H1 (cell line): ENCODE measurements around the gene ZBTB37. TPM values are rescaled to one million over a fixed set of nuclear protein-coding genes. Genes with fewer than 3 reads are reported as not detected.

Source experiments
- CTCF ChIA-PET: fragments of 300-600 bp; sonication (Branson Sonifier 250); formaldehyde crosslinking; loops from one replicate; lab custom pipeline; 2021; ENCODE audit not compliant: partially characterized antibody; lab: Charles Lee
- POLR2A ChIA-PET: fragments of 300-600 bp; sonication (Branson Sonifier 250); formaldehyde crosslinking; loops from one replicate; lab custom pipeline; 2021; ENCODE audit warnings: inconsistent platforms; ENCODE audit not compliant: partially characterized antibody; lab: Charles Lee
- DNase-seq, 2 experiments: peaks; one replicate each; pipeline versions ENCODE4 v3.0.0 to v3.0.0-alpha.2; 2010 to 2022; ENCODE audit warnings: low spot score in 2 of 2, low read depth in 1 of 2, mixed read lengths in 1 of 2
- FAIRE-seq: peaks from 2 replicates; lab custom pipeline; 2011; peaks lifted over from hg19 to GRCh38; lab: Jason Lieb, UNC
- H2AFZ ChIP-seq: 2 replicates; pipeline ENCODE4 v1.8.1; 2012; ENCODE audit warnings: low read length, inconsistent platforms
- H2AK5ac ChIP-seq: 2 replicates; pipeline ENCODE4 v1.6.1; 2013; ENCODE audit warnings: low read depth, low read length
- H2BK120ac ChIP-seq: replicated peaks from 2 replicates; pipeline ENCODE3; 2013; ENCODE audit warnings: low read depth, low read length, inconsistent platforms
- H2BK12ac ChIP-seq: 2 replicates; pipeline ENCODE4 v1.6.1; 2013; ENCODE audit warnings: low read depth, low read length
- H2BK15ac ChIP-seq: 2 replicates; pipeline ENCODE4 v1.6.1; 2013; ENCODE audit warnings: low read length
- H2BK20ac ChIP-seq: 2 replicates; pipeline ENCODE4 v1.6.1; 2013; ENCODE audit warnings: low read length
- H2BK5ac ChIP-seq: 2 replicates; pipeline ENCODE4 v1.6.1; 2013; ENCODE audit warnings: low read depth, low read length
- H3K14ac ChIP-seq: 2 replicates; pipeline ENCODE4 v1.6.1; 2013; ENCODE audit warnings: inconsistent platforms; ENCODE audit not compliant: insufficient read length
- H3K18ac ChIP-seq: 2 replicates; pipeline ENCODE4 v1.6.1; 2013; ENCODE audit warnings: low read length; ENCODE audit errors: extremely low read depth
- H3K23ac ChIP-seq: 2 replicates; pipeline ENCODE4 v1.6.1; 2013; ENCODE audit warnings: inconsistent platforms; ENCODE audit not compliant: insufficient read length
- H3K23me2 ChIP-seq: 2 replicates; pipeline ENCODE4 v1.6.1; 2013; ENCODE audit warnings: low read depth, low read length
- H3K27ac ChIP-seq: 2 replicates; pipeline ENCODE4 v1.6.1; 2011; ENCODE audit warnings: low read depth, low read length, inconsistent platforms
- H3K27me3 ChIP-seq, 4 experiments: replicated peaks in 1 of 4; 1 replicate in 1 of 4; 2 replicates in 3 of 4; pipeline versions ENCODE4 v1.6.1 to v1.8.1; 2011 to 2013; ENCODE audit warnings: low read length in 3 of 4, mild to moderate bottlenecking in 3 of 4, inconsistent platforms in 2 of 4, mixed read lengths in 2 of 4, moderate library complexity in 1 of 4; ENCODE audit not compliant: control insufficient read depth in 3 of 4, insufficient read depth in 3 of 4; ENCODE audit errors: extremely low read depth in 1 of 4
- H3K36me3 ChIP-seq, 4 experiments: 2 replicates each; pipeline versions ENCODE4 v1.6.1 to v1.8.1; 2011 to 2013; ENCODE audit warnings: mild to moderate bottlenecking in 4 of 4, low read length in 3 of 4, moderate library complexity in 2 of 4, control low read depth in 1 of 4, inconsistent platforms in 1 of 4; ENCODE audit not compliant: insufficient read depth in 4 of 4, control insufficient read depth in 2 of 4
- H3K4ac ChIP-seq: replicated peaks from 2 replicates; pipeline ENCODE3; 2013; ENCODE audit warnings: low read length, low read depth, mixed read lengths, inconsistent platforms; ENCODE audit not compliant: insufficient read length
- H3K4me1 ChIP-seq, 4 experiments: replicated peaks in 1 of 4; 1 replicate in 1 of 4; 2 replicates in 3 of 4; pipeline versions ENCODE4 v1.6.1 to v1.8.1; 2011 to 2013; ENCODE audit warnings: low read length in 3 of 4, inconsistent platforms in 2 of 4, mixed read lengths in 1 of 4; ENCODE audit not compliant: insufficient read depth in 4 of 4, control insufficient read depth in 3 of 4
- H3K4me2 ChIP-seq, 2 experiments: 2 replicates each; pipeline versions ENCODE4 v1.6.1 to v1.8.1; 2011 to 2013; ENCODE audit warnings: low read depth in 2 of 2, low read length in 2 of 2, control low read depth in 1 of 2, inconsistent platforms in 1 of 2, mild to moderate bottlenecking in 1 of 2; ENCODE audit not compliant: insufficient read depth in 1 of 2
- H3K4me3 ChIP-seq, 4 experiments: fragments of 200-600, 300-600 bp in 1 of 4; sonication (generic), shearing (Covaris generic), sonication (Bioruptor Twin) in 1 of 4; 2 replicates each; pipeline versions ENCODE4 v1.5.1 to v1.8.1; 2011 to 2016; ENCODE audit warnings: low read length in 4 of 4, low read depth in 3 of 4, control low read depth in 2 of 4, inconsistent platforms in 2 of 4, mild to moderate bottlenecking in 2 of 4, mixed read lengths in 1 of 4, moderate library complexity in 1 of 4; ENCODE audit not compliant: insufficient read depth in 2 of 4; ENCODE audit errors: extremely low read depth in 1 of 4
- H3K56ac ChIP-seq: replicated peaks from 2 replicates; pipeline ENCODE3; 2013; ENCODE audit warnings: low read depth, mild to moderate bottlenecking, mixed read lengths, low read length, inconsistent platforms; ENCODE audit not compliant: insufficient read length
- H3K79me1 ChIP-seq: 2 replicates; pipeline ENCODE4 v1.6.1; 2013; ENCODE audit warnings: low read depth, low read length, control low read depth
- H3K79me2 ChIP-seq, 2 experiments: 2 replicates each; pipeline versions ENCODE4 v1.6.1 to v1.8.1; 2012 to 2013; ENCODE audit warnings: low read length in 2 of 2, mild to moderate bottlenecking in 2 of 2, inconsistent platforms in 1 of 2; ENCODE audit not compliant: insufficient read depth in 2 of 2, control insufficient read depth in 1 of 2
- H3K9ac ChIP-seq, 4 experiments: replicated peaks in 1 of 4; 1 replicate in 1 of 4; 2 replicates in 3 of 4; pipeline versions ENCODE4 v1.6.1 to v1.8.1; 2011 to 2013; ENCODE audit warnings: low read depth in 3 of 4, low read length in 3 of 4, control low read depth in 2 of 4, mild to moderate bottlenecking in 2 of 4, moderate library complexity in 2 of 4, inconsistent platforms in 1 of 4; ENCODE audit errors: extremely low read depth in 1 of 4
- H3K9me3 ChIP-seq, 2 experiments: 2 replicates each; pipeline versions ENCODE4 v1.6.1 to v1.8.1; 2012 to 2013; ENCODE audit warnings: mild to moderate bottlenecking in 2 of 2, moderate library complexity in 2 of 2, control low read depth in 1 of 2, inconsistent platforms in 1 of 2, low read depth in 1 of 2, low read length in 1 of 2, mixed read lengths in 1 of 2; ENCODE audit not compliant: insufficient read depth in 2 of 2
- H4K20me1 ChIP-seq, 2 experiments: replicated peaks in 1 of 2; 2 replicates each; pipeline versions ENCODE3 to v1.8.1; 2011 to 2013; ENCODE audit warnings: inconsistent platforms in 2 of 2, low read length in 2 of 2, mild to moderate bottlenecking in 1 of 2; ENCODE audit not compliant: insufficient read depth in 2 of 2, control insufficient read depth in 1 of 2
- H4K5ac ChIP-seq: 2 replicates; pipeline ENCODE4 v1.6.1; 2013; ENCODE audit warnings: low read length, low read depth, mixed read lengths, inconsistent platforms; ENCODE audit not compliant: insufficient read length
- H4K8ac ChIP-seq: 2 replicates; pipeline ENCODE4 v1.8.0; 2013; ENCODE audit warnings: mild to moderate bottlenecking, moderate library complexity, low read length, inconsistent platforms; ENCODE audit not compliant: insufficient read depth; ENCODE audit errors: extremely low read depth
- H4K91ac ChIP-seq: replicated peaks from 2 replicates; pipeline ENCODE3; 2013; ENCODE audit warnings: low read length, mixed read lengths, inconsistent platforms; ENCODE audit not compliant: insufficient read length
- ATF2 ChIP-seq: IDR thresholded peaks from 2 replicates; pipeline ENCODE4 v1.6.1; 2012; ENCODE audit warnings: low read length, inconsistent platforms
- CEBPB ChIP-seq: IDR thresholded peaks from 2 replicates; pipeline ENCODE4 v1.6.1; 2012; ENCODE audit warnings: low read depth, low read length
- CHD1 ChIP-seq: IDR thresholded peaks from 2 replicates; pipeline ENCODE4 v1.6.1; 2012; ENCODE audit warnings: low read depth, low read length, improper control_type of control experiment
- HDAC6 ChIP-seq: IDR thresholded peaks from one replicate; pipeline ENCODE4 v1.7.1; 2012; ENCODE audit warnings: low read depth, mild to moderate bottlenecking, inconsistent platforms, low read length, moderate library complexity
- JUND ChIP-seq: IDR thresholded peaks from 2 replicates; pipeline ENCODE4 v1.6.1; 2011; ENCODE audit warnings: mild to moderate bottlenecking, improper control_type of control experiment, low read length
- SRF ChIP-seq: IDR thresholded peaks from 2 replicates; pipeline ENCODE4 v1.6.1; 2011; ENCODE audit warnings: mild to moderate bottlenecking, low read depth, low read length, moderate library complexity
- TAF7 ChIP-seq: optimal IDR thresholded peaks from 2 replicates; pipeline ENCODE3; 2011; ENCODE audit warnings: low read depth, mild to moderate bottlenecking, inconsistent platforms, low read length, moderate library complexity, borderline replicate concordance
- TBP ChIP-seq: IDR thresholded peaks from 2 replicates; pipeline ENCODE4 v1.6.1; 2011; ENCODE audit warnings: low read depth, low read length, improper control_type of control experiment
- ZNF274 ChIP-seq: IDR thresholded peaks from 2 replicates; pipeline ENCODE4 v1.7.0; 2012; ENCODE audit warnings: low read length, borderline replicate concordance; ENCODE audit errors: extremely low read depth
- WGBS, 2 experiments: shearing (Covaris generic) in 1 of 2; methylation state at CpG; one replicate each; pipeline versions ENCODE4 v1.1.6 to v1.1.7; 2013 to 2015; ENCODE audit warnings: low lambda C conversion rate in 2 of 2, mixed read lengths in 2 of 2, inconsistent platforms in 1 of 2, low coverage in 1 of 2, missing lambda C conversion rate in 1 of 2; ENCODE audit not compliant: insufficient replicate concordance in 2 of 2, insufficient coverage in 1 of 2, insufficient read length in 1 of 2; ENCODE audit errors: extremely low coverage in 1 of 2, missing lambda C conversion rate in 1 of 2; 5-methylcytosine and 5-hydroxymethylcytosine counted together
- polyA plus RNA-seq, 7 experiments: library from polyadenylated mRNA; depleted of rRNA in 3 of 7; stranded (reverse) in 5 of 7; unstranded in 2 of 7; fragments of >200 nt in 5 of 7; fragments of 200-250 nt in 2 of 7; gene quantifications; 1 replicate in 5 of 7; 2 replicates in 1 of 7; 4 replicates in 1 of 7; pipeline versions ENCODE4 v1.2.1 to v1.2.3, GENCODE V29; 2011 to 2013; ENCODE audit warnings: missing spikeins in 2 of 7, mixed read lengths in 2 of 7
- total RNA-seq: library from RNA; stranded (reverse); fragmentation: NEBNext Ultra II Directional; extraction: Animal tissue kit (Norgen Biotek cat#: 25700); gene quantifications from 2 replicates; pipeline ENCODE4 v1.2.1, GENCODE V29; 2021
- TF ChIP-seq, protein P1 (sequence below), 3 experiments: IDR thresholded peaks; 1 replicate in 2 of 3; 2 replicates in 1 of 3; pipeline versions ENCODE4 v1.5.1 to v1.6.1; 2011; ENCODE audit warnings: low read length in 3 of 3, mild to moderate bottlenecking in 3 of 3, inconsistent platforms in 2 of 3, low read depth in 1 of 3, moderate library complexity in 1 of 3; ENCODE audit not compliant: insufficient read depth in 1 of 3; ENCODE audit errors: control extremely low read depth in 1 of 3

ZBTB37 gene
- total and polyA plus RNA-seq, 2 of the 8 experiments (the other 6 are each of a cell fraction or from before 2014, with no cell fraction given): 1.7 to 12.5 TPM

- Histone ChIP-seq H2BK15ac (no peak overlapping the region), H2BK12ac (no peak overlapping the region), H4K20me1 (peaks cover under 1 to 6% of the 10 kb centered on the region in 2 experiments), H2BK20ac (no peak overlapping the region), H2BK120ac (no peak overlapping the region), H2BK5ac (no peak overlapping the region), H3K4ac (no peak overlapping the region), H4K8ac (no peak overlapping the region), H3K79me1 (no peaks in the 10 kb centered on the region; the same call in 1 of the 2 replicates), H3K79me2 (peaks cover 0 to 37% of the 10 kb centered on the region in 2 experiments; a peak in 3 of 4 replicates), H3K27ac (no peak overlapping the region), H3K9me3 (no peaks in the 10 kb centered on the region), H3K14ac (no peak overlapping the region), H3K36me3 (peaks cover 8 to 34% (median 12%) of the 10 kb centered on the region in 4 experiments; a peak in 7 of 8 replicates), H3K23me2 (peaks cover 3% of the 10 kb centered on the region), H4K5ac (no peak overlapping the region), H3K56ac (no peak overlapping the region), H3K27me3 (no peaks in the 10 kb centered on the region), H2AK5ac (no peak overlapping the region), H3K23ac (no peak overlapping the region), H3K18ac (no peak overlapping the region), H4K91ac (no peak overlapping the region), H2AFZ (no peak overlapping the region), H3K4me1 (peaks cover 0 to 3% (median 0%) of the 10 kb centered on the region in 4 experiments; a peak in 3 of 7 replicates), H3K4me3 (no peak overlapping the region), H3K9ac (no peak overlapping the region), H3K4me2 (no peak overlapping the region)
- WGBS, 2 experiments: 89% methylated on average over 5 of the region's 5 CpGs; no CpG with 5 or more reads in 1 of the 2 experiments
- ChIA-PET CTCF (interaction anchor here (1.0 kb wide), 1 partner anchor 10 kb away, joined by 3 read pairs; no protein-coding TSS in a partner anchor), POLR2A (interaction anchor here (1.0 to 13.3 kb wide), 5 partner anchors 10 to 48 kb away, joined by 3 to 475 read pairs (median 5); partner anchors contain the start of gene DARS2)
- DNase-seq: no peak
- FAIRE-seq: no peak
- TF ChIP-seq HDAC6: no peak
- no peak for TF ChIP-seq TAF7
- no peak for TF ChIP-seq CEBPB
- no peak for TF ChIP-seq JUND
- TF ChIP-seq, protein P1, sequence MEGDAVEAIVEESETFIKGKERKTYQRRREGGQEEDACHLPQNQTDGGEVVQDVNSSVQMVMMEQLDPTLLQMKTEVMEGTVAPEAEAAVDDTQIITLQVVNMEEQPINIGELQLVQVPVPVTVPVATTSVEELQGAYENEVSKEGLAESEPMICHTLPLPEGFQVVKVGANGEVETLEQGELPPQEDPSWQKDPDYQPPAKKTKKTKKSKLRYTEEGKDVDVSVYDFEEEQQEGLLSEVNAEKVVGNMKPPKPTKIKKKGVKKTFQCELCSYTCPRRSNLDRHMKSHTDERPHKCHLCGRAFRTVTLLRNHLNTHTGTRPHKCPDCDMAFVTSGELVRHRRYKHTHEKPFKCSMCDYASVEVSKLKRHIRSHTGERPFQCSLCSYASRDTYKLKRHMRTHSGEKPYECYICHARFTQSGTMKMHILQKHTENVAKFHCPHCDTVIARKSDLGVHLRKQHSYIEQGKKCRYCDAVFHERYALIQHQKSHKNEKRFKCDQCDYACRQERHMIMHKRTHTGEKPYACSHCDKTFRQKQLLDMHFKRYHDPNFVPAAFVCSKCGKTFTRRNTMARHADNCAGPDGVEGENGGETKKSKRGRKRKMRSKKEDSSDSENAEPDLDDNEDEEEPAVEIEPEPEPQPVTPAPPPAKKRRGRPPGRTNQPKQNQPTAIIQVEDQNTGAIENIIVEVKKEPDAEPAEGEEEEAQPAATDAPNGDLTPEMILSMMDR (IDR thresholded peaks at IDR 0.05; ENCODE audit: control extremely low read depth in 1 of 3, insufficient read depth in 1 of 3, low read depth in 1 of 3, low read length in 3 of 3): no peak
- TF ChIP-seq CHD1: no peak
- no peak for TF ChIP-seq ATF2
- no peak for TF ChIP-seq TBP
- no peak for TF ChIP-seq SRF
- TF ChIP-seq ZNF274: no peak
Measured at GRCh38 chr1:173871091-173871490, 2.9 kb downstream of the ZBTB37 start.
